Memory B cell (primary cell): ENCODE data around the gene GFI1B.
"Not testable (repeated sequence)": the region's sequence is repeated elsewhere in the genome, so short reads cannot be mapped to it uniquely, and the experiment has no call there.

Source experiments
- ATAC-seq: fragments of 150-1000 bp; cut with Tn5 transposase; 2 replicates; pipeline ENCODE4 v1.10.0; 2021; ENCODE audit warnings: low read depth, mild to moderate bottlenecking, moderate library complexity
- DNase-seq, 2 donors: peaks; one replicate each; pipeline ENCODE4 v3.0.0; 2022; ENCODE audit warnings: low spot score in 2 of 2
- H3K27ac Mint-ChIP-seq: one replicate; pipeline ENCODE4 v1.8.0; 2022; ENCODE audit warnings: mild to moderate bottlenecking, moderate library complexity, mixed read lengths
- H3K27me3 Mint-ChIP-seq: one replicate; pipeline ENCODE4 v1.8.0; 2022; ENCODE audit warnings: mixed read lengths
- H3K36me3 Mint-ChIP-seq: one replicate; pipeline ENCODE4 v1.8.0; 2022; ENCODE audit warnings: mild to moderate bottlenecking, mixed read lengths
- H3K4me1 Mint-ChIP-seq: one replicate; pipeline ENCODE4 v1.8.0; 2022; ENCODE audit warnings: mixed read lengths
- H3K4me3 Mint-ChIP-seq: one replicate; pipeline ENCODE4 v1.8.0; 2022; ENCODE audit warnings: mild to moderate bottlenecking, moderate library complexity, mixed read lengths
- H3K9me3 Mint-ChIP-seq: one replicate; pipeline ENCODE4 v1.8.0; 2022; ENCODE audit warnings: mixed read lengths

GFI1B gene

GRCh38 chr9:133030317-133031129 is 52.0 kb downstream of the GFI1B start, which contains the start of gene GTF3C5:
GTF3C5 (plus strand) TSS chr9:133030997; CDS start chr9:133031012, 15 bp downstream.
- H3K4me1 Mint-ChIP-seq, result peaks cover 23% of the 10 kb centered on the region
- H3K27me3 Mint-ChIP-seq, result no peaks in the 10 kb centered on the region
- peak within 1 kb of the TSS; percentile 93 for H3K27ac Mint-ChIP-seq
- no peaks in the 10 kb centered on the region for H3K9me3 Mint-ChIP-seq
- H3K4me3 Mint-ChIP-seq, result peak within 1 kb of the TSS; percentile 96
- DNase-seq (peak; percentile 80 to 90), ATAC-seq (peak; percentile 93)
- H3K36me3 Mint-ChIP-seq, result no peaks in the 10 kb centered on the region

GRCh38 chr9:133031130-133031422 is 52.6 kb downstream of the GFI1B start:
- Mint-ChIP-seq H3K4me1 (peaks cover 23% of the 10 kb centered on the region), H3K27me3 (no peaks in the 10 kb centered on the region), H3K4me3 (peak overlapping the region; percentile 96), H3K9me3 (no peaks in the 10 kb centered on the region), H3K36me3 (no peaks in the 10 kb centered on the region), H3K27ac (peak overlapping the region; percentile 93)
- ATAC-seq (no peak), DNase-seq (no peak)

GRCh38 chr9:133031496-133031911 is 53.0 kb downstream of the GFI1B start:
- no peaks in the 10 kb centered on the region for H3K27me3 Mint-ChIP-seq
- no peaks in the 10 kb centered on the region for H3K36me3 Mint-ChIP-seq
- ATAC-seq (no peak), DNase-seq (no peak)
- H3K27ac Mint-ChIP-seq, result peak overlapping the region; percentile 26
- H3K4me3 Mint-ChIP-seq, result peak overlapping the region; percentile 96
- no peaks in the 10 kb centered on the region for H3K9me3 Mint-ChIP-seq
- H3K4me1 Mint-ChIP-seq, result peaks cover 23% of the 10 kb centered on the region

GRCh38 chr9:133032171-133032570 is 53.7 kb downstream of the GFI1B start:
- H3K27ac Mint-ChIP-seq, result no peak overlapping the region
- H3K4me3 Mint-ChIP-seq, result peak overlapping the region; percentile 96
- no peaks in the 10 kb centered on the region for H3K27me3 Mint-ChIP-seq
- ATAC-seq (no peak), DNase-seq (no peak)
- no peaks in the 10 kb centered on the region for H3K9me3 Mint-ChIP-seq
- peaks cover 21% of the 10 kb centered on the region for H3K4me1 Mint-ChIP-seq
- H3K36me3 Mint-ChIP-seq, result peaks cover 2% of the 10 kb centered on the region

- H3K4me1 Mint-ChIP-seq, result peaks cover 24% of the 10 kb centered on the region
- peaks cover 8% of the 10 kb centered on the region for H3K36me3 Mint-ChIP-seq
- no peaks in the 10 kb centered on the region for H3K9me3 Mint-ChIP-seq
- ATAC-seq (no peak), DNase-seq (no peak)
- no peak overlapping the region for H3K4me3 Mint-ChIP-seq
- no peaks in the 10 kb centered on the region for H3K27me3 Mint-ChIP-seq
- H3K27ac Mint-ChIP-seq, result no peak overlapping the region
Measured at GRCh38 chr9:133035669-133036068, 57.2 kb downstream of the GFI1B start.

GRCh38 chr9:133037775-133038515 is 59.5 kb downstream of the GFI1B start:
- ATAC-seq (no peak), DNase-seq (no peak)
- Mint-ChIP-seq H3K9me3 (no peaks in the 10 kb centered on the region), H3K4me3 (no peak overlapping the region), H3K36me3 (peaks cover 13% of the 10 kb centered on the region), H3K27me3 (no peaks in the 10 kb centered on the region), H3K27ac (no peak overlapping the region), H3K4me1 (peaks cover 12% of the 10 kb centered on the region)

- peaks cover 10% of the 10 kb centered on the region for H3K4me1 Mint-ChIP-seq
- H3K4me3 Mint-ChIP-seq, H3K27ac Mint-ChIP-seq, H3K9me3 Mint-ChIP-seq, DNase-seq, ATAC-seq, H3K27me3 Mint-ChIP-seq: not testable (repeated sequence)
- peaks cover 20% of the 10 kb centered on the region for H3K36me3 Mint-ChIP-seq
Measured at GRCh38 chr9:133040892-133041479, 62.5 kb downstream of the GFI1B start.
